Muscle layer of colon (tissue), 2 donors: ENCODE measurements around the gene EEF1A2.

Experiments
- H3K27ac ChIP-seq: one replicate; pipeline ENCODE4 v1.7.0; 2013; ENCODE audit warnings: low read depth, mild to moderate bottlenecking, low read length, moderate library complexity
- H3K27me3 ChIP-seq, 2 donors: one replicate each; pipeline ENCODE4 v1.7.0; 2013; ENCODE audit warnings: low read length in 2 of 2, mild to moderate bottlenecking in 2 of 2; ENCODE audit not compliant: insufficient read depth in 2 of 2, control insufficient read depth in 1 of 2
- H3K36me3 ChIP-seq: one replicate; pipeline ENCODE4 v1.7.0; 2013; ENCODE audit warnings: mild to moderate bottlenecking, low read length; ENCODE audit not compliant: insufficient read depth
- H3K4me1 ChIP-seq: one replicate; pipeline ENCODE4 v1.7.0; 2013; ENCODE audit warnings: mild to moderate bottlenecking, low read length; ENCODE audit not compliant: insufficient read depth
- H3K4me3 ChIP-seq, 2 donors: one replicate each; pipeline ENCODE4 v1.7.0; 2013; ENCODE audit warnings: low read length in 2 of 2, low read depth in 1 of 2, mild to moderate bottlenecking in 1 of 2, moderate library complexity in 1 of 2
- H3K9ac ChIP-seq: one replicate; pipeline ENCODE4 v1.7.0; 2013; ENCODE audit warnings: low read length
- H3K9me3 ChIP-seq: one replicate; pipeline ENCODE4 v1.7.0; 2013; ENCODE audit warnings: mild to moderate bottlenecking, low read length
- donor health status: abdominal sarcoma.
- donor health status: Adenocarcinoma of cecum.

Gene EEF1A2

GRCh38 chr20:63458170-63459069 lies 40.5 kb downstream of the EEF1A2 start:
- no peaks in the 10 kb centered on the region for H3K36me3 ChIP-seq
- H3K4me3 ChIP-seq: no peak overlapping the region
- peaks cover 0 to 64% of the 10 kb centered on the region in 2 donors for H3K27me3 ChIP-seq
- H3K9ac ChIP-seq: no peak overlapping the region
- H3K4me1 ChIP-seq: no peaks in the 10 kb centered on the region
- no peak overlapping the region for H3K27ac ChIP-seq
- H3K9me3 ChIP-seq: no peaks in the 10 kb centered on the region

GRCh38 chr20:63457737-63458136 lies 41.1 kb downstream of the EEF1A2 start:
- no peak overlapping the region for H3K27ac ChIP-seq
- no peaks in the 10 kb centered on the region for H3K36me3 ChIP-seq
- no peaks in the 10 kb centered on the region for H3K9me3 ChIP-seq
- no peak overlapping the region for H3K4me3 ChIP-seq
- H3K27me3 ChIP-seq: peaks cover 0 to 71% of the 10 kb centered on the region in 2 donors
- H3K4me1 ChIP-seq: no peaks in the 10 kb centered on the region
- H3K9ac ChIP-seq: no peak overlapping the region

GRCh38 chr20:63456429-63457284 lies 42.2 kb downstream of the EEF1A2 start:
- H3K27me3 ChIP-seq: peaks cover 0 to 80% of the 10 kb centered on the region in 2 donors
- H3K4me1 ChIP-seq: no peaks in the 10 kb centered on the region
- no peaks in the 10 kb centered on the region for H3K36me3 ChIP-seq
- H3K27ac ChIP-seq: no peak overlapping the region
- H3K4me3 ChIP-seq: no peak overlapping the region
- H3K9me3 ChIP-seq: no peaks in the 10 kb centered on the region
- H3K9ac ChIP-seq: no peak overlapping the region

GRCh38 chr20:63455568-63455859 lies 43.4 kb downstream of the EEF1A2 start:
- H3K4me3 ChIP-seq: no peak overlapping the region
- H3K9ac ChIP-seq: no peak overlapping the region
- H3K4me1 ChIP-seq: no peaks in the 10 kb centered on the region
- H3K36me3 ChIP-seq: no peaks in the 10 kb centered on the region
- no peaks in the 10 kb centered on the region for H3K9me3 ChIP-seq
- H3K27me3 ChIP-seq: peaks cover 0 to 78% of the 10 kb centered on the region in 2 donors
- no peak overlapping the region for H3K27ac ChIP-seq

- H3K4me1 ChIP-seq: no peaks in the 10 kb centered on the region
- no peak overlapping the region for H3K27ac ChIP-seq
- H3K36me3 ChIP-seq: no peaks in the 10 kb centered on the region
- H3K4me3 ChIP-seq: no peak overlapping the region
- no peaks in the 10 kb centered on the region for H3K9me3 ChIP-seq
- H3K9ac ChIP-seq: no peak overlapping the region
- H3K27me3 ChIP-seq: peaks cover 0 to 72% of the 10 kb centered on the region in 2 donors
These were observed 43.9 kb downstream of the EEF1A2 start for GRCh38 chr20:63454731-63455567.

GRCh38 chr20:63452821-63453523 lies 45.9 kb downstream of the EEF1A2 start:
- H3K4me3 ChIP-seq: no peak overlapping the region
- no peak overlapping the region for H3K27ac ChIP-seq
- H3K9ac ChIP-seq: no peak overlapping the region
- H3K9me3 ChIP-seq: no peaks in the 10 kb centered on the region
- no peaks in the 10 kb centered on the region for H3K4me1 ChIP-seq
- no peaks in the 10 kb centered on the region for H3K36me3 ChIP-seq
- H3K27me3 ChIP-seq: peaks cover 9 to 83% of the 10 kb centered on the region in 2 donors

GRCh38 chr20:63452341-63452740 lies 46.5 kb downstream of the EEF1A2 start:
- no peaks in the 10 kb centered on the region for H3K9me3 ChIP-seq
- no peak overlapping the region for H3K27ac ChIP-seq
- peaks cover 9 to 81% of the 10 kb centered on the region in 2 donors for H3K27me3 ChIP-seq

GRCh38 chr20:63451821-63452220 lies 47.1 kb downstream of the EEF1A2 start:
- peaks cover 9 to 76% of the 10 kb centered on the region in 2 donors for H3K27me3 ChIP-seq
- no peak overlapping the region for H3K27ac ChIP-seq
- no peaks in the 10 kb centered on the region for H3K36me3 ChIP-seq
- H3K9ac ChIP-seq: no peak overlapping the region
- no peaks in the 10 kb centered on the region for H3K9me3 ChIP-seq
- no peaks in the 10 kb centered on the region for H3K4me1 ChIP-seq
- H3K4me3 ChIP-seq: no peak overlapping the region

More at GRCh38 chr20:63452341-63452740, 46.5 kb downstream of the EEF1A2 start:
- no peaks in the 10 kb centered on the region for H3K4me1 ChIP-seq
- no peak overlapping the region for H3K9ac ChIP-seq
- H3K4me3 ChIP-seq: no peak overlapping the region
- no peaks in the 10 kb centered on the region for H3K36me3 ChIP-seq

- Histone ChIP-seq H3K4me3 (no peak overlapping the region), H3K4me1 (no peaks in the 10 kb centered on the region), H3K27ac (no peak overlapping the region), H3K27me3 (peaks cover 9 to 67% of the 10 kb centered on the region in 2 donors), H3K36me3 (no peaks in the 10 kb centered on the region), H3K9ac (no peak overlapping the region), H3K9me3 (no peaks in the 10 kb centered on the region)
These were observed 48.8 kb downstream of the EEF1A2 start for GRCh38 chr20:63449796-63450730.

- Histone ChIP-seq H3K36me3 (no peaks in the 10 kb centered on the region), H3K27me3 (peaks cover 9 to 57% of the 10 kb centered on the region in 2 donors), H3K9me3 (no peaks in the 10 kb centered on the region), H3K27ac (no peak overlapping the region), H3K9ac (no peak overlapping the region), H3K4me3 (no peak overlapping the region), H3K4me1 (no peaks in the 10 kb centered on the region)
These were observed 49.9 kb downstream of the EEF1A2 start for GRCh38 chr20:63449025-63449424.
